ENCODE results near the gene SVEP1. TPM values are rescaled to one million over a fixed set of nuclear protein-coding genes. Genes with fewer than 3 reads are reported as not detected.

The SVEP1 gene
- total RNA-seq, 2 experiments from 2014 or later, result not detected

GRCh38 chr9:110541950-110542349 lies 37.6 kb downstream of the SVEP1 start:
- intact Hi-C loops (cut with DNase I, micrococcal nuclease), result no loop called here
- ChIA-PET CTCF (no interaction called here), POLR2A (no interaction called here)
- Histone ChIP-seq H3K9me3 (ENCODE audit: control insufficient read depth in 1 of 2, insufficient read depth in 1 of 2, low read length in 2 of 2) (peaks cover 0 to 3% of the 10 kb centered on the region in 2 experiments), H3K27me3 (ENCODE audit: control insufficient read depth in 1 of 2, insufficient read depth in 2 of 2, low read length in 2 of 2) (no peaks in the 10 kb centered on the region), H3K36me3 (ENCODE audit: insufficient read depth, low read length) (no peaks in the 10 kb centered on the region), H3K4me1 (ENCODE audit: insufficient read depth, low read length) (no peaks in the 10 kb centered on the region), H3K27ac (ENCODE audit: low read depth in 1 of 2, low read length in 2 of 2) (no peak overlapping the region), H3K4me3 (ENCODE audit: low read length) (no peak overlapping the region)
- no peaks in the 10 kb centered on the region for H3K27me3 Mint-ChIP-seq
- H3K27ac Mint-ChIP-seq, result no peak overlapping the region
- no peak overlapping the region for H3K4me3 Mint-ChIP-seq
- no peak for TF ChIP-seq CTCF (IDR thresholded peaks at IDR 0.05)
- no peaks in the 10 kb centered on the region for H3K4me1 Mint-ChIP-seq (ENCODE audit: low read depth)
- no peaks in the 10 kb centered on the region for H3K9me3 Mint-ChIP-seq
- H3K36me3 Mint-ChIP-seq (ENCODE audit: low read depth), result no peaks in the 10 kb centered on the region
- DNase-seq (no peak), ATAC-seq (ENCODE audit: poor library complexity) (no peak)

GRCh38 chr9:110538647-110539041 lies 40.9 kb downstream of the SVEP1 start:
- no peak for TF ChIP-seq CTCF (IDR thresholded peaks at IDR 0.05)

DNA sequence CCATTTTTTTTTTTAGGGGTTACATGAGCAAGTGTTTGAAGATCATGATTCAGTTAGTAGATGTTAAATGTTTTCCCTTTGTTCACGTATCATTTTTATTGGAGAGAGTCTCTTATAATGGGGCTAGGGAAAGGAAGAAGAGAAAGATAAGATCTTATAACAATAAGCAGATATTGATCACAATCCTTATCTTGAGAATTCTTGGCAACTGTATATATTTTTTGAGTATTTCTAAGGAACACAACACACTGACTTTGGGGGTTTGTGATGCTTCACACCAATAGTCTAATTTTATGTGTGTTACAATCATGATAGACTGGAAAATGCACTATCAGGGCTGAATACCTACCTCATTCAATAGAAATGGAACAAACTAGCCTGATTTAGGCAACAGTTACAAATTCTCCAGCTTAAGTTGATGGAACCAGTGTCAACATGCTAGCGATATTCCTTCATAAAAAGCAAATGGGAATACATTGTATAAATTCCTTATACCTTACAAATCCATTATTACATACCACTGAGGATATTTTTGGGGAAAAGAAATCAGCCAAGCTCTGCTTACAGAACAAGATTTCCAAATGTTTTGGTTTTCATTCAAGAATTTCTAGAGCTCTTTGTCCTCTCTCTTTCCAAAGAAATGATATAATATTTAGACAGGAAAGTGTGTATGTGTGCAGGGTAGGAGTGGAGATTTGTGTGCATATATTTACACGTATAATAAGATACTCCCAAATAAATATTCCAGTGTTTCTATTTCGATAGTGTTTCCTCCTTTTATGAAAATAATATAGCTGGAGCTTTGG lies 41.5 kb downstream of the SVEP1 start:
- no peaks in the 10 kb centered on the region for H3K36me3 ChIP-seq (ENCODE audit: insufficient read depth, low read length)
- no peaks in the 10 kb centered on the region for H3K9me3 ChIP-seq (ENCODE audit: control insufficient read depth in 1 of 2, insufficient read depth in 1 of 2, low read length in 2 of 2)
- Mint-ChIP-seq H3K9me3 (no peaks in the 10 kb centered on the region), H3K4me1 (ENCODE audit: low read depth) (no peaks in the 10 kb centered on the region), H3K36me3 (ENCODE audit: low read depth) (no peaks in the 10 kb centered on the region), H3K27me3 (no peaks in the 10 kb centered on the region), H3K27ac (no peak overlapping the region), H3K4me3 (no peak overlapping the region)
- no peaks in the 10 kb centered on the region for H3K4me1 ChIP-seq (ENCODE audit: insufficient read depth, low read length)
- H3K27me3 ChIP-seq (ENCODE audit: control insufficient read depth in 1 of 2, insufficient read depth in 2 of 2, low read length in 2 of 2), result no peaks in the 10 kb centered on the region
- no peak for DNase-seq
- no peak for ATAC-seq (ENCODE audit: poor library complexity)
- no peak for TF ChIP-seq CTCF (IDR thresholded peaks at IDR 0.05)
- ChIA-PET CTCF (no interaction called here), POLR2A (no interaction called here)
- no peak overlapping the region for H3K4me3 ChIP-seq (ENCODE audit: low read length)
- intact Hi-C loops (cut with DNase I, micrococcal nuclease), result no loop called here
- no peak overlapping the region for H3K27ac ChIP-seq (ENCODE audit: low read depth in 1 of 2, low read length in 2 of 2)

More at GRCh38 chr9:110538647-110539041, 40.9 kb downstream of the SVEP1 start:
- no peak overlapping the region for H3K4me3 ChIP-seq (ENCODE audit: low read length)
- CTCF ChIA-PET, result no interaction called here
- no peak overlapping the region for H3K27ac ChIP-seq (ENCODE audit: low read depth in 1 of 2, low read length in 2 of 2)
- POLR2A ChIA-PET, result no interaction called here
- H3K4me1 Mint-ChIP-seq (ENCODE audit: low read depth), result no peaks in the 10 kb centered on the region
- H3K4me3 Mint-ChIP-seq, result no peak overlapping the region
- no peak for ATAC-seq (ENCODE audit: poor library complexity)
- no peaks in the 10 kb centered on the region for H3K4me1 ChIP-seq (ENCODE audit: insufficient read depth, low read length)
- H3K27me3 ChIP-seq (ENCODE audit: control insufficient read depth in 1 of 2, insufficient read depth in 2 of 2, low read length in 2 of 2), result no peaks in the 10 kb centered on the region
- no peaks in the 10 kb centered on the region for H3K27me3 Mint-ChIP-seq
- H3K9me3 Mint-ChIP-seq, result no peaks in the 10 kb centered on the region
- intact Hi-C loops (cut with DNase I, micrococcal nuclease), result no loop called here
- H3K36me3 ChIP-seq (ENCODE audit: insufficient read depth, low read length), result no peaks in the 10 kb centered on the region
- H3K36me3 Mint-ChIP-seq (ENCODE audit: low read depth), result no peaks in the 10 kb centered on the region
- no peak for DNase-seq
- peaks cover 0 to 3% of the 10 kb centered on the region in 2 experiments for H3K9me3 ChIP-seq (ENCODE audit: control insufficient read depth in 1 of 2, insufficient read depth in 1 of 2, low read length in 2 of 2)
- H3K27ac Mint-ChIP-seq, result no peak overlapping the region

All from CD4-positive, alpha-beta T cell (primary cell).